ENCODE results near the gene VEGFB. TPM values are rescaled to one million over a fixed set of nuclear protein-coding genes. Genes with fewer than 3 reads are reported as not detected.

VEGFB gene
- total and polyA plus RNA-seq, 2 donors (not counting 3 experiments of a cell fraction or from before 2014, with no cell fraction given): 19.3 to 98.1 TPM

DNA sequence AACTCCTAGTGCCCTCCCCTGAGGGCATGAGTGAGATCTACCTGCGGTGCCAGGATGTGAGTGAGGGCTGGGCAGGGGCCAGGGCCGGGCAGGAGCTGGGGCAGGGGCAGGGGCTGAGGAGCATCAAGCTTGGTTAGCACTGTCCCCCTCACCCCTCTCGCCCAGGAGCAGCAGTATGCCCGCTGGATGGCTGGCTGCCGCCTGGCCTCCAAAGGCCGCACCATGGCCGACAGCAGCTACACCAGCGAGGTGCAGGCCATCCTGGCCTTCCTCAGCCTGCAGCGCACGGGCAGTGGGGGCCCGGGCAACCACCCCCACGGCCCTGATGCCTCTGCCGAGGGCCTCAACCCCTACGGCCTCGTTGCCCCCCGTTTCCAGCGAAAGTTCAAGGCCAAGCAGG is 14.1 kb upstream of the VEGFB start:
- no peaks in the 10 kb centered on the region for H3K9me3 ChIP-seq (replicated peaks; ENCODE audit: control insufficient read depth, insufficient read depth, low read length)
- H3K9ac ChIP-seq (replicated peaks; ENCODE audit: extremely low read depth, insufficient read depth, low read length): no peak overlapping the region
- no peaks in the 10 kb centered on the region for H3K27me3 ChIP-seq (ENCODE audit: control insufficient read depth in 2 of 2, insufficient read depth in 2 of 2, low read length in 2 of 2)
- H3K4me3 ChIP-seq (replicated peaks in 1 of 3; ENCODE audit: insufficient read depth in 1 of 3, low read depth in 1 of 3, low read length in 3 of 3): no peak overlapping the region
- peaks cover under 1% of the 10 kb centered on the region for H3K4me1 ChIP-seq (ENCODE audit: control insufficient read depth, extremely low read depth, insufficient read depth, low read length)
- FAIRE-seq: no peak
- ChIA-PET POLR2A (no interaction called here), CTCF (interaction anchor here (1.4 kb wide), 1 partner anchor 35 kb away, joined by 3 read pairs; the partner anchor contains the start of gene STIP1)
- H3K9me1 ChIP-seq (replicated peaks; ENCODE audit: control insufficient read depth, extremely low read depth, insufficient read depth, low read length): no peaks in the 10 kb centered on the region
- no peak overlapping the region for H3K27ac ChIP-seq (ENCODE audit: insufficient read depth, low read depth, low read length)
- TF ChIP-seq EZH2 (IDR thresholded peaks at IDR 0.05; ENCODE audit: borderline replicate concordance, low read depth, low read length, severe bottlenecking) (no peak), POLR2AphosphoS5 (IDR thresholded peaks at IDR 0.05; ENCODE audit: insufficient read depth, low read depth, low read length) (no peak), GATA2 (IDR thresholded peaks at IDR 0.05; ENCODE audit: insufficient read depth, insufficient read length, low read depth, low read length) (no peak), POLR2A (IDR thresholded peaks at IDR 0.05; ENCODE audit: low read depth, low read length) (no peak), JUN (IDR thresholded peaks at IDR 0.05; ENCODE audit: borderline replicate concordance, insufficient read depth, insufficient read length, low read depth) (no peak), FOS (IDR thresholded peaks at IDR 0.05; ENCODE audit: borderline replicate concordance, insufficient read depth, low read length) (no peak), MYC (IDR thresholded peaks at IDR 0.05; ENCODE audit: low read depth, low read length) (no peak)
- TF ChIP-seq, protein P1, sequence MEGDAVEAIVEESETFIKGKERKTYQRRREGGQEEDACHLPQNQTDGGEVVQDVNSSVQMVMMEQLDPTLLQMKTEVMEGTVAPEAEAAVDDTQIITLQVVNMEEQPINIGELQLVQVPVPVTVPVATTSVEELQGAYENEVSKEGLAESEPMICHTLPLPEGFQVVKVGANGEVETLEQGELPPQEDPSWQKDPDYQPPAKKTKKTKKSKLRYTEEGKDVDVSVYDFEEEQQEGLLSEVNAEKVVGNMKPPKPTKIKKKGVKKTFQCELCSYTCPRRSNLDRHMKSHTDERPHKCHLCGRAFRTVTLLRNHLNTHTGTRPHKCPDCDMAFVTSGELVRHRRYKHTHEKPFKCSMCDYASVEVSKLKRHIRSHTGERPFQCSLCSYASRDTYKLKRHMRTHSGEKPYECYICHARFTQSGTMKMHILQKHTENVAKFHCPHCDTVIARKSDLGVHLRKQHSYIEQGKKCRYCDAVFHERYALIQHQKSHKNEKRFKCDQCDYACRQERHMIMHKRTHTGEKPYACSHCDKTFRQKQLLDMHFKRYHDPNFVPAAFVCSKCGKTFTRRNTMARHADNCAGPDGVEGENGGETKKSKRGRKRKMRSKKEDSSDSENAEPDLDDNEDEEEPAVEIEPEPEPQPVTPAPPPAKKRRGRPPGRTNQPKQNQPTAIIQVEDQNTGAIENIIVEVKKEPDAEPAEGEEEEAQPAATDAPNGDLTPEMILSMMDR (IDR thresholded peaks at IDR 0.05; ENCODE audit: extremely low read depth in 1 of 2, insufficient read depth in 1 of 2, low read depth in 1 of 2, low read length in 2 of 2): no peak
- TF ChIP-seq, protein P2, sequence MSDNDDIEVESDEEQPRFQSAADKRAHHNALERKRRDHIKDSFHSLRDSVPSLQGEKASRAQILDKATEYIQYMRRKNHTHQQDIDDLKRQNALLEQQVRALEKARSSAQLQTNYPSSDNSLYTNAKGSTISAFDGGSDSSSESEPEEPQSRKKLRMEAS (IDR thresholded peaks at IDR 0.05; ENCODE audit: insufficient read depth, insufficient read length): no peak
- no peaks in the 10 kb centered on the region for H3K79me2 ChIP-seq (ENCODE audit: control insufficient read depth, insufficient read depth, low read length)
- H2AFZ ChIP-seq (ENCODE audit: low read depth, low read length): no peak overlapping the region
- no peaks in the 10 kb centered on the region for H4K20me1 ChIP-seq (replicated peaks; ENCODE audit: control insufficient read depth, extremely low read depth, insufficient read depth, low read length)
- intact Hi-C loops (cut with micrococcal nuclease): no loop called here
- DNase-seq (ENCODE audit: low read depth, low spot score): no peak
- H3K4me2 ChIP-seq (ENCODE audit: insufficient read depth, low read length): no peak overlapping the region
- H3K36me3 ChIP-seq (ENCODE audit: control insufficient read depth in 2 of 2, extremely low read depth in 1 of 2, insufficient read depth in 2 of 2, low read length in 2 of 2): peaks cover 0 to 6% of the 10 kb centered on the region in 2 experiments
- no TSS peak for BruUV-seq (replicated peaks)
- dilution Hi-C loops (cut with MboI; ENCODE audit: extremely low pct_ligation_motif_present, low sequenced_read_pairs): no loop called here
